NCI-H524 (cell line): ENCODE measurements around the gene SPRED3.
"Not testable (repeated sequence)": the region's sequence is repeated elsewhere in the genome, so short reads cannot be mapped to it uniquely, and the experiment has no call there.

ENCODE experiments used
- DNase-seq, 2 experiments: peaks; one replicate each; lab custom pipeline; 2025; lab: John Stamatoyannopoulos, UW

Gene SPRED3, protein sequence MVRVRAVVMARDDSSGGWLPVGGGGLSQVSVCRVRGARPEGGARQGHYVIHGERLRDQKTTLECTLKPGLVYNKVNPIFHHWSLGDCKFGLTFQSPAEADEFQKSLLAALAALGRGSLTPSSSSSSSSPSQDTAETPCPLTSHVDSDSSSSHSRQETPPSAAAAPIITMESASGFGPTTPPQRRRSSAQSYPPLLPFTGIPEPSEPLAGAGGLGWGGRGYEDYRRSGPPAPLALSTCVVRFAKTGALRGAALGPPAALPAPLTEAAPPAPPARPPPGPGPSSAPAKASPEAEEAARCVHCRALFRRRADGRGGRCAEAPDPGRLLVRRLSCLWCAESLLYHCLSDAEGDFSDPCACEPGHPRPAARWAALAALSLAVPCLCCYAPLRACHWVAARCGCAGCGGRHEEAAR

DNA sequence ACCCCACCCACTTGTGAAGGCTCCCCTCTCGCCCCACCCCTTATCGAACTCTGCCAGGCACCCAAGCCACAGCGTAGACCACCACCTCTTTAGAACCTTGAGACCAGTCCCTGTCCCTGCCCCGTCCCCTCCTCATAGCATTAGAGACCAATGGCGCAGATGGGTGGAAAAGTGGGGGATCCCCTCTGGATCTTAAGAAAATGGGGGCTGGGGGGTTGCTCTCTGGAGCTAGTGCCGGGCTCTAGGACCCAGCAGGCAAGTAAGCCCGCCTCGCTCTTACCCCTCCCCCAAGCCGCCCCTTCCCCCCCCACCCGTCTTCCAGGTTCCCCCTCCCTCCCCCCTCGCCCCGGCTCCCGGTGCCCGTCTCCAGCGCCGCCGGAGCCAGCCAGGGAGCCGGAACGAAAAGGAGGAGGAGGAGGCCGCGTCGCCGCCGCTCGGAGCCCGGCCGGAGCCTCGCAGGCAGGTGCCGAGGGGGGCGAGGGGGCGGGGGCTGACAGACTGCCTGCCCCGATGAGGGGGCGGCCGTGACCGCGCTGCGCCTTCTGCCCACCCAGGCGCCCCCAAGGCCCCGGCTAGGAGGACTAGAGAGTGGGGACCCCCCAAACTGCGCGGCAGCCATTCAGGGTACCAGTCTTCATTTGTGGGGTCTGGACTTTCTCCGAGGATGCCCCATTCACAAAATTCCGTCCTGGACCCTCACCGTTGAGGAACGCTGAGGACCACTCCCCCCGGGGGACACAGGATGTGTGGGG lies at the start of gene SPRED3:
Gene SPRED3, plus strand, starts transcription at position 349 of the 752 bp plus-strand sequence. CDS start 1,606 bp downstream, outside the sequence.
- DNase-seq = peak in 1 of 2 experiments; percentile 73

DNA sequence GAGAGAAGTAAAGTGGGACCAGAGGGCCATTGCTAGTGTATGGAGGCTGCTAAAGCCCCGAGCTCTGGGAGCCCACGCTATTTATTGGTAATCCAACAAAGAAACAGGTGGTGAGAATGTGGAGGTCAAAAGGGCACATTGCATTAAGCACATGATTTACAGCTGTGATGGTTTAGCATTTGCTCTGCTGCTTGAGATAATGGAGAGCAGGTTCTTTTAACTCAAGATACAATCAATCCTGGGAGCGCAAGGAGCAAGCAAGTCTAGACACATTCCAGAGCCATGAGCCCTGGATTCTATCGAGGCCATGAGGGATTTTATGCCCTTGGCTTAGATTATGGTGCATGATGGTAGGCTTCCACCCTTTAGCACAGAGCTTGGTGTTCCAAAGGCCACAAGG lies 49.5 kb upstream of the SPRED3 start:
- peak; percentile 69 to 71 for DNase-seq

DNA sequence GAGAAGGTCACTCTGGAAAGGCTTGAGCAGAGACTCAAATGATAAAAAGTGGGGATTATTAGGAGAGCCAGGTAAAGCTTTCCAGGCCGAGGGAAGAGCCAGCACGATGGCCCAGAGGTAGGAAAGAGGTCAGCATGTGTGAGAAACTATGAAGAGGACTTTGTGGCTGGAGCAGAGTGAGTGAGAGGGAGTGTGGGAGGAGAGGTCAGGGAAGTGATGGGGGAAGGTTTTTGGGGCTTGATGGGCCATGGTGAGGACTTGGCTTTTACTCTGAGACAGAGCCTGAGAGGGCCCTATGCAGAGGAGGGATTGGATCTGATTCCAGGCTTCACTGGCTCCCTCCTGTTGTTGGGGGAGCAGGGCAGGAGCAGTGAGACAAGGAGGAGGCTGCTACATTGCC lies 47.6 kb upstream of the SPRED3 start:
- no peak for DNase-seq

DNA sequence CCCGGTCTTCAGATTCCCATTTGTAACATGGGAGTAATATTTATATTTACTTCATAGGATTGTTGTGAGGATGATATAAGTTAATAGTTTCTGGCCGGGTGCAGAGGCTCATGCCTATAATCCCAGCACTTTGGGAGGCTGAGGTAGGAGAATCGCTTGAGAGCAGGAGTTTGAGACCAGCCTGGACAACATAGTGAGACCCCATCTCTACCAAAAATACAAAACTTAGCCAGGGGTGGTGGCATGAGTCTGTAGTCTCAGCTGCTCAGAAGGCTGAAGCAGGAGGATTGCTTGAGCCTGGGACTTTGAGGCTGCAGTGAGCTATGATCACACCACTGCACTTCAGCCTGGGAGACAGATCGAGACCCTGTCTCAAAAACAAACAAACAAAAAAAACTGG lies 41.7 kb upstream of the SPRED3 start:
- DNase-seq = no peak

DNA sequence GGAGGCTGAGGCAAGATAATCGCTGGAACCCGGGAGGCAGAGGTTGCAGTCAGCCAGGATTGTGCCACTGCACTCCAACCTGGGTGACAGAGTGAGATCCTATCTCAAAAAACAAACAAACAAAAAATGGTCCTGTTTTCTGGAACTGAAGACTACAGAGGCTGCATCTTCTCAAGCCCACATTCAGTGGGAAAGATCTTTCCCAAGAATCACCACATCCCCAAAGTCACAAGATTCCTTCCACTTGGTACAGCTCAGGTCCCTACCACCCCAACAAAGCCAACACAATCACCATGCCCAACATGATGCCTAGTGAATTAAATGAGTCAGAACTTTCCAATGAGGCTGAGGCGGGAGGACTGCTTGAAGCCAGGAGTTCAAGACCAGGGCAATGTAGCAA lies 37.6 kb upstream of the SPRED3 start:
- no peak for DNase-seq

DNA sequence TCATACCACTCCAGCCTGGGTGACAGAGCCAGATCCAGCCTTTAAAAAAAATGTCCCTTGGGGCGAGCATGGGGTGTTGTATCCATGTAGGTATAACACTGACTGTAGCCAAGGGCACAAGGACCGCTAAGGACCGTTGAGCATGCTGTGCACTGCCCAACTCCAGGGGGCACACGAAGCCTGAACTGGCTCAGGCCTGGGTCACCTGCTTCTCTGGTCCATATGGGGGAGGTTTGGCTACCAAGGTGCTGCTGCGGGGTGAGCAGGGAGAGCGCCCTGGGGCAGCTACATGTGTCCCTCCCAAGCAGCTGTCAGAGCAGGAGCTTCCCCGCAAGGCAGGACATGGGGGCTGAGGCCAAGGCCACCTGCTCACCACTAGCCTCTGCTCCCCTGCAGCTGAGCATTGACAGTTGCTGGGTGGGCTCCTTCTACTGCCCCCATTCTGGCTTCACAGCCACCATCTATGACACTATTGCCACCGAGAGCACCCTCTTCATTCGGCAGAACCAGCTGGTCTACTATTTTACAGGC lies 36.6 kb upstream of the SPRED3 start:
- DNase-seq = peak; percentile 46 to 74

DNA sequence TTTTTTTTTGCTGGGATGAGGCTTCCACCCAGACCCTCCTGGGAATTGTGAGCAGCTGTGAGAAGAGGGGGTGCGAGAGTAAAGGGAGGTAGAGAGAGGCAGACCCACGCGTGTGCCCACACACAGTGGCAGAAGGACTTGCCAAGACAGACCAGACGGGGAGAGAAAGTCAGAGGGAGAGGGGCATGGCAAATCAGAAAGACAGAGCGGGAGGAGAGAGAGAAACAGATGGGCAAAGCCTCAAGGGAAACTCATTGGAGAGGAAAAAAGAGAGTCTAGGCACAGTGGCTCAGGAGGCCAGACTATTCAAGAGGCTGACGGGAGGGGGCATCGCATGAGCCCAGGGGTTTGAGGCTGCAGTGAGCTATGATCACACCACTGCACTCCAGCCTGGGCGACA lies 35.9 kb upstream of the SPRED3 start:
- DNase-seq = peak; percentile 84 to 93

DNA sequence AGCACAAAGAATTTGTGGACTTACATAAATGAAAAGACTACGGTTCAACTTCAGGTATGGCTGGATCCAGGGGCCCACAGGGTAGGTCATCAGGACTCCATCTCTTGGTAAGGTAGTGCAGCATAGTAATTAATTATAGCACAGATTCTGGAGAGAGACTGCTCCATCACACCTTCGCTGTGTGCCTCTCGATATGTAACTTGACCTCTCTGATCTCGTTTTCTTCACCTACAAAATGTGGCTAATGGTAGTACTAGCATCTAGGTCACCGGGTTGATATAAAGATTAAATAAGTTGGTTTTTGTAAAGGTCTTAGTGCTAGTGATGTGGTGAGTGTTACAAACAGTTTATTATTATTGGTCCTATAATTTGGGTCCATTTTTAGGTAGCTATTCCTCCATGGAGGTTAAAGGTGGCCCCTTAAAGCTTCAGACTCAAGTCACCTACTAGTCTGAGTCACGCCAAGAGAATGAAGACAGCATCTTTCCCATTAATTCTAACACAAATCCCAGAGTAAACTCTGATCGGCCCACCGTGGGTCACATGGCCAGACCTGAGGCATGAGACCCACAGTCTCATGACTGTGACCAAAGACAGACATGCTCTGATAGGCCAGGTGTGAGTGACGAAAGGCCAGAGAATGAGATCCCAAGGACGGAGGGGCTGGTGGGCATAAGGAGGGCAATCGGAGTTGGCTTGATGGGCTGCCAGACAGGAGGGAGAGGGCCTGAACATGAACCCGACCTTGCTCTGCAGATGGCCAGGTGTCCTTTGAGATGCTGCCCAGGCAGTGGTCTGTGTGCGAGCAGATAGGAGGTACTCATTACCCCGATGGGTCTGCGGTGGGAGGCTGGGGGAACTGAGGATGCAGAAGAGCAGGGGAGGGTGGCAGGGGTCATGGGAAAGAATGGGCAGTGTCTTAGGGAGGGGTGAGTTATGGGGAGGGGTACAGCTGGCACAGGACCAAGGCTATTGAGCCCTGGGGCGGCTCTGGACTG lies 32.5 kb upstream of the SPRED3 start:
- no peak for DNase-seq

DNA sequence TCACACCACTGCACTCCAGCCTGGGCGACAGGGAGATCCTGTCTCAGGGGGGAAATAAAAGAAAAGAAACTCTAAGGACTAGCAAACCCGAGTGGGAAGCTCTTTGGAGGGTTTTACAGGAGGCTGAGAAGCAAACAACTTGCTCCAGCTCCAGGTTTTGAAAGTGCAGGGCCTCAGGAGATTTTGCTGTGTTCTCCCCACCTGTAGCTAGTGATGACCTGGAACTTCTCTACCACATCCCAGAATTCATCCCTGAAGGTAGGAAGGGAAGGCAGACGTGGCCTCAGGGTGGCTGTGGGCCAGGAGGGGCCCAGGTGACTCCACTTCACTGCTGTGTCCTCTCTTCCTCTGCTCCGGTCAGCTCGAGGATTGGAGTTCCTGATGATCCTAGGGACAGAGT lies 30.4 kb upstream of the SPRED3 start:
- DNase-seq = no peak

DNA sequence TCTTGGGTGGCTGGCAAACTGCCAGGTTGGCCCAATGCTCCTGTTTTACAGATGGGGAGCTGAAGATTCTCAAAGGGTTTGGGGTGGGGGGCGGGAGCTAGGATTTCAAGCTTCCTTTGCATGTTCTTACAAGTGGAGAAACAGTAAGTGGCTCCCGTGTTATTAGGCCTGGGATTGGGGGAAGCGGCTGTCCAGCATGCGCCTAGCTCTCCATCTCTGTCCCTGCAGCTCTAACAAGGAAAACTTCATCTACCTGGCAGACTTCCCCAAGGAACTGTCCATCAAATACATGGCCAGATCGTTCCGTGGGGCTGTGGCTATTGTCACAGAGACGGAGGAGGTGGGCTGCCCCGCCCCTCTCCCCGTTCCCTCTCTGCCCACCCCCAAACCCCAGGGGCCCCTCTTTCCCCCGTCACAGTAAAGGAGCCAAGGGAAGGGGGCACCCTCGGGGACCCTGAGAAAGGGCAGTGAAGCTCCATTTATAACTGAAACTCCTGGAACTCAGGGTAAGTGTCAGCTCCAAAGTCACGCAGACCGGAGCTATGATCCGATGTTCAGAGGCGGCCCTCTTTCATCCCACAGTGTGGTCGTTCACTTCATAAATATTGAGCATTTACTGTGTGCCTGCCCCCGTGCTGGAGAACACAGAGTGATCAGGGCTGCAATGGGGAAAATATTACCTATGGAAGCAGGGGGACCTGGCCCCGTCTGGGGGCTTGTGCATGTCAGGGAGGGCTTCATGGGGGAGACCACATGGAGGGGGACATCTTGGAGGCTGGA lies 29.1 kb upstream of the SPRED3 start:
- DNase-seq = no peak

DNA sequence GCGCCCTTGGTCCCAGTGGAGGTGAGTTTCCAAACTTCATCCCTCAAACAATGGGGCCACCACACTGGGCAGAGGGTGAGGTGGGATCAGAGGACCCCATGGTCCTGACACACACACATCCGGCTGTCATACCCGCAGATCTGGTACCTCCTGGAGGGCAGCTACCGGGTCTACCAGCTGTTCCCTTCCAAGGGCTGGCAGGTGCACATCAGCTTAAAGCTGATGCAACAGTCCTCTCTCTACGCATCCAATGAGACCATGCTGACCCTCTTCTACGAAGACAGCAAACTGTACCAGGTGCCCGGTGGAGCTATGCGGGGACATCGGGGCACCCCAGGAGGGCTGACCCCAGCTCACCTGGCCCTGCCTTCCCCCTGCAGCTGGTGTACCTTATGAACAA lies 28.1 kb upstream of the SPRED3 start:
- DNase-seq = peak in 1 of 2 experiments; percentile 74

DNA sequence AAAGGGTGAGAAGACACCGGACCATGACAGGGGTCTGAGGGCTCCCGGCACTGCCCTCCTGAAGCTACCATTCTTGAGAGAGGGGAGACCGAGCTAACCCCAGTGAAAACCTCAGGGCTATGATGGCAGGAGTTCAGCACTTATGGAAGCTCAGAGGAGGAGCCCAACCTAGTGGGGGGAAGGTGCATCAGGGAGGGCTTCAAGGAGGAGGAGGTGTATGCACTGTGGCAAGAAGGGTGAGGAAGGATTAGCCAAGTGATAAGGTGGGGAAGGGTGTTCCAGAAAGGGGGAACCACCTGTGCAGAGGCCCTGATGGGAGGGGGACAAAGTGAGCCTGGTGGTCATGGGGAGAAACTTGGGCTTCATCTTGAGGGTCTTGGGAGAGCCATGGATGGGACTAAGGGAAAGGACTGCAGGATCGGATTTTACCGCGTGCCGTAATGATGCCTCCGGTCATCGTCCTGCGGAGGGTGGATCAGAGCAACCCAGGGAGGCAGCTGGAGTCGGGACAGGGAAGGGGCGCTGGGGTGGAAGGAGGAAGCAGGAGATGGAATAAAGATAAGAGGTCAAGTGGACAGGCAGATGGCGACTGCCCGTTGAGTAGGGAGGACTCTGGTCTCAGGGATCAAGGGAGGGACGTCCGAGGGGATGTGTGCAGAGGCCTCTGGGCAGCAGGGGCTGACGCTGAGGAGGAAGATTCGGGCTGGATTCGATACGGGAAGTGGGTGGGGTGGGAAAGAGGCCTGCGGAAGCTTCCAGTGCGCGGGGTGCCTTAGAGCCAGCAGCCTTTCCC lies 27.5 kb upstream of the SPRED3 start:
- DNase-seq = no peak

DNA sequence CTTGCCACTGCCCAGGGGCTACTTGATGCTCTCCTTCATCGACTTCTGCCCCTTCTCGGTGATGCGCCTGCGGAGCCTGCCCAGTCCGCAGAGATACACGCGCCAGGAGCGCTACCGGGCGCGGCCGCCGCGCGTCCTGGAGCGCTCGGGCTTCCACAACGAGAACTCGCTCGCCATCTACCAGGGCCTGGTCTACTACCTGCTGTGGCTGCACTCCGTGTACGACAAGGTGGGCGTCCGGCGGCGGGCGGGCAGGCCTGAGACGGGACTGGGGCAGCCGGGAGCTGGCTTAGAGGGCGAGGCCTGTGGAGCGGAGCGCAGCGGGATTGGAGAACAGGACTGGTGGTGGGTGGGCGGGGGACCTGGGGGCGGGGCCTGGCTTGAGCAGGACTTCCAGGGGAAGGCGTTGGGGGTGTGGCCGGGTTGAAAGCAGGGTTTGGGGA lies 26.8 kb upstream of the SPRED3 start:
- peak; percentile 78 to 85 for DNase-seq

DNA sequence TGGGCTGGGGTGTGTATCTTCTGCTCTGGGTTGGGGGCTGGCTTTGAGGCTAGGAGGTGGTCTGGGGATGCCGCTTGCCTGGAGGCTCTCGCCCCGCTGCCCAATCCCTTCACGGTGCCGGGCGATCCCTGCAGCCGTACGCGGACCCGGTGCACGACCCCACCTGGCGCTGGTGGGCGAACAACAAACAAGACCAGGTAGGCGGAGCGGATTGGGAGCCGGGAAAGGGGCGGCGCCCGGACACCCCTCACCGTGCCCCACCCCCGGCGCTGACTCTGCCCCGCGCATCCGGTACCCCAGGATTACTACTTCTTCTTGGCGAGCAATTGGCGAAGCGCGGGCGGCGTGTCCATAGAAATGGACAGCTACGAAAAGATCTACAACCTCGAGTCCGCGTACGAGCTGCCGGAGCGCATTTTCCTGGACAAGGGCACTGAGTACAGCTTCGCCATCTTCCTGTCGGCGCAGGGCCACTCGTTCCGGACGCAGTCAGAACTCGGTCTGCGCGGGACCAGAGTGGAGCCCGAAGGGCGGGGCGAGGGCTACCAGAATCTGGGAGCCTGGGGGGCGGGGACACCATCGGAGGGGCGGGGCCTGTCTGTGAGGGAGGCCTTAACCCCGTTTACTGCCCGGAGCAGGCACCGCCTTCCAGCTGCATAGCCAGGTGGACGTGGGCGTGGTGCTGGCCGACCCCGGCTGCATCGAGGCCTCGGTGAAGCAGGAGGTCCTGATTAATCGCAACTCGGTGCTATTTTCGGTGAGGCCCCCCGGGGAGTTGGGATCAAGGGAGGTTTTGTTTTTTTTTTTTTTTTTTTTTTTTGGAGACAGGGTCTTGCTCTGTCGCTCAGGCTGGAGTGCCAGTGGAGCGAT lies 26.2 kb upstream of the SPRED3 start:
- peak; percentile 44 to 74 for DNase-seq

DNA sequence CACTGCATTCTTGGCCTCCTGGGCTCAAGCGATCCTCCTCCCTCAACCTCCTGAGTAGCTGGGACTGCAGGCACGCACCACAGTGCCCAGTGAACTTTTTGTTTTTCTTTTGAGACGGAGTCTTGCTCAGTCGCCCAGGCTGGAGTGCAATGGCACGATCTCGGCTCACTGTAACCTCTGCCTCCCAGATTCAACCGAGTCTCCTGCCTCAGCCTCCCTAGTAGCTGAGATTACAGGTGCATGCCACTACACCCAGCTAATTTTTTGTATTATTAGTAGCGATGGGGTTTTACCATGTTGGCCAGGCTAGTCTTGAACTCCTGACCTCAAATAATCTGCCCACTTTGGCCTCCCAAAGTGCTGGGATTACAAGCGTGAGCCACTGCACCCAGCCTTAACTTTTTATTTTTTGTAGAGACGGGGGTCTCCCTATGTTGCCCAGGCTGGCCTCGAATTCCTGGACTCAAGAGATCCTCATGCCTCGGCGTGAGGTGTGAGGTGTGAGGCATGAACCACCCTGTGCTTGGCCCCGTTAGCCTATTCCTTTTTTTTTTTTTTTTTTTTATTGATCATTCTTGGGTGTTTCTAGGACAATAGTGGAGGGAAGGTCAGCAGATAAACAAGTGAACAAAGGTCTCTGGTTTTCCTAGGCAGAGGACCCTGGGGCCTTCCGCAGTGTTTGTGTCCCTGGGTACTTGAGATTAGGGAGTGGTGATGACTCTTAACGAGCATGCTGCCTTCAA lies 25.4 kb upstream of the SPRED3 start:
- DNase-seq = not testable (repeated sequence)

DNA sequence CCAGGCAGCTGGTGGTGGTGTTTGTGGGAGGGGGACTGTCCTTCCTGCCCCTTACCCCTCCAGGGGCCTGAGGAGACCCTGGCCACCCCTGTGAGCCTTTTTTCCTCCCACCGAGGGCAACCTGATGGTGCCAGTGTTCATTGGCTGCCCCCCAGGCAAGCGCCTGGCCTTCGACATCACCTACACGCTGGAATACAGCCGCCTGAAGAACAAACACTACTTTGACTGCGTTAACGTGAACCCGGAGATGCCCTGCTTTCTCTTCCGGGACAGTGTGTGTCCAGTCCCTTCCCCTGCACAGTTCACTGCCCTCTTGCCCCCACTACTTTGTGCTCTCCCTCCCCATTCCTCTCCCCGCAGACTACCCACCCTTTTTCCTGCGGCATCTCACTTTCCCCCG lies 21.5 kb upstream of the SPRED3 start:
- DNase-seq = no peak

DNA sequence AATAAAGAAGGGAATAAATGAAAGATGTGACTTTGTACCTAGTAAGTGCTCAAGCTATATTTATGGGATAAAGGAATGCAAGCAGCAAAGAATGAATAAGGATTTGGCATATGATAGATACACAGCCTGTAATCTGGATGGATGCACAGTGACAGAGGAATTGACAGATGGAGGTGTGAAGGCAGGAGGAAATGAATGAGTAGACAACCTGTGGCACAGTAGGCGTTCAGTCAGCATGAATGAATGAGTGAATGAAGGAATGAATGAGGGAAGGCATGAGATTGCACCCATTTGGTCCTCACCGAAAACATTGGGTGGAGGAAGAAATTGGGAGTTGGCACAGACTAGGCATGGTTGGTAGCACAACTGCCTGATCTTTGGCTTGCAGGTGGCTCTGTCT lies 18.9 kb upstream of the SPRED3 start:
- DNase-seq = no peak

DNA sequence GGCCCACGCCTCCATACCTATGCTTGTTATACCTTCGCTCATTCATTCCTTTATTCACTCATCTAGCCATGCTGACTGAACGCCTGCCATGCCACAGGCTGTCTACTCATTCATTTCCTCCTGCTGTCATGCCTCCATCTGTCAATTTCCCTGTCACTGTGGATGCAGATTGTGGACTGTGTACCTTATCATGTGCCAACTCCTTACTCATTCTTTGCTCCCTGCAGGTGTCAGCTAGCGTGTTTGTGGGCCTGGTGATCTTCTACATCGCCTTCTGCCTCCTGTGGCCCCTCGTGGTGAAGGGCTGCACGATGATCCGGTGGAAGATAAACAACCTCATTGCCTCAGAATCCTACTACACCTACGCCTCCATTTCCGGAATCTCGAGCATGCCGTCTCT lies 18.2 kb upstream of the SPRED3 start:
- peak in 1 of 2 experiments; percentile 40 for DNase-seq
